IMR-90 (cell line): ENCODE results near the gene MAGI3. TPM values are rescaled to one million over a fixed set of nuclear protein-coding genes. Genes with fewer than 3 reads are reported as not detected.

Experiments
- ATAC-seq: fragments of 200-7000 bp; cut with Tn5 transposase; 2 replicates; pipeline ENCODE4 v1.9.1; 2020; ENCODE audit warnings: low read depth, mild to moderate bottlenecking, moderate library complexity
- BruUV-seq: library from RNA; stranded (reverse); fragments of 400-500 nt; replicated peaks from 2 replicates; lab custom pipeline; 2021; lab: Mats Ljungman, UMichigan
- CTCF ChIA-PET: fragments of 300-600 bp; formaldehyde crosslinking; extraction: SDS; loops from one replicate; lab custom pipeline; 2021; ENCODE audit warnings: antibody characterized with exemption; lab: Yijun Ruan, JAX
- POLR2A ChIA-PET: fragments of 300-600 bp; sonication (Branson Sonifier 250); formaldehyde crosslinking; loops from one replicate; lab custom pipeline; 2022; ENCODE audit warnings: antibody characterized with exemption; ENCODE audit not compliant: unreplicated experiment; lab: Charles Lee
- DNase-seq: peaks from one replicate; pipeline ENCODE4 v3.0.0; 2013
- H2AFZ ChIP-seq: replicated peaks from 2 replicates; pipeline ENCODE3; 2013; ENCODE audit warnings: low read length, mild to moderate bottlenecking; ENCODE audit not compliant: poor library complexity
- H2AK5ac ChIP-seq: 2 replicates; pipeline ENCODE4 v1.6.1; 2013; ENCODE audit warnings: low read depth, low read length, inconsistent platforms
- H2AK9ac ChIP-seq: replicated peaks from 2 replicates; pipeline ENCODE3; 2013; ENCODE audit warnings: mild to moderate bottlenecking, low read depth, low read length, moderate library complexity; ENCODE audit not compliant: poor library complexity
- H2BK120ac ChIP-seq: 2 replicates; pipeline ENCODE4 v1.6.1; 2013; ENCODE audit warnings: low read depth, low read length, inconsistent platforms
- H2BK15ac ChIP-seq: 3 replicates; pipeline ENCODE4 v1.6.1; 2013; ENCODE audit warnings: low read depth, low read length, inconsistent platforms
- H2BK20ac ChIP-seq: 2 replicates; pipeline ENCODE4 v1.6.1; 2013; ENCODE audit warnings: low read depth, mild to moderate bottlenecking, inconsistent platforms, low read length, moderate library complexity
- H2BK5ac ChIP-seq: 2 replicates; pipeline ENCODE4 v1.6.1; 2013; ENCODE audit warnings: mild to moderate bottlenecking, low read depth, low read length, inconsistent platforms; ENCODE audit not compliant: poor library complexity, severe bottlenecking
- H3K14ac ChIP-seq: replicated peaks from 2 replicates; pipeline ENCODE4 v1.6.1; 2013; ENCODE audit warnings: low read depth, low read length, inconsistent platforms
- H3K18ac ChIP-seq: 2 replicates; pipeline ENCODE4 v1.6.1; 2013; ENCODE audit warnings: low read depth, low read length, control low read depth
- H3K23ac ChIP-seq: 2 replicates; pipeline ENCODE4 v1.6.1; 2013; ENCODE audit warnings: low read depth, low read length, inconsistent platforms
- H3K27ac ChIP-seq: 2 replicates; pipeline ENCODE4 v1.5.1; 2013; ENCODE audit warnings: mild to moderate bottlenecking, control low read depth, low read length; ENCODE audit not compliant: insufficient read depth
- H3K27me3 ChIP-seq: 2 replicates; pipeline ENCODE4 v1.6.1; 2013; ENCODE audit warnings: low read length; ENCODE audit not compliant: control insufficient read depth, insufficient read depth
- H3K36me3 ChIP-seq: 2 replicates; pipeline ENCODE4 v1.6.1; 2013; ENCODE audit warnings: low read length, mixed read lengths; ENCODE audit not compliant: control insufficient read depth, insufficient read depth
- H3K4ac ChIP-seq: 2 replicates; pipeline ENCODE4 v1.6.1; 2013; ENCODE audit warnings: low read depth, low read length, inconsistent platforms
- H3K4me1 ChIP-seq: 2 replicates; pipeline ENCODE4 v1.6.1; 2013; ENCODE audit warnings: low read length, mixed read lengths; ENCODE audit not compliant: control insufficient read depth, insufficient read depth
- H3K4me2 ChIP-seq: 2 replicates; pipeline ENCODE4 v1.6.1; 2013; ENCODE audit warnings: low read depth, mild to moderate bottlenecking, control low read depth, low read length, moderate library complexity
- H3K4me3 ChIP-seq: 2 replicates; pipeline ENCODE4 v1.5.1; 2013; ENCODE audit warnings: low read depth, mild to moderate bottlenecking, control low read depth, low read length, moderate library complexity; ENCODE audit not compliant: insufficient read depth
- H3K56ac ChIP-seq: 2 replicates; pipeline ENCODE4 v1.6.1; 2013; ENCODE audit warnings: low read length, inconsistent platforms; ENCODE audit not compliant: insufficient read depth; ENCODE audit errors: extremely low read depth
- H3K79me1 ChIP-seq, 2 experiments: 2 replicates each; pipeline ENCODE4 v1.6.1; 2013; ENCODE audit warnings: low read length in 2 of 2, inconsistent platforms in 1 of 2, low read depth in 1 of 2
- H3K9ac ChIP-seq: 2 replicates; pipeline ENCODE4 v1.6.1; 2013; ENCODE audit warnings: low read depth, low read length, control low read depth
- H3K9me1 ChIP-seq: 2 replicates; pipeline ENCODE4 v1.6.1; 2013; ENCODE audit warnings: low read length, inconsistent platforms; ENCODE audit not compliant: insufficient read depth
- H3K9me3 ChIP-seq: 2 replicates; pipeline ENCODE4 v1.6.1; 2013; ENCODE audit warnings: low read length; ENCODE audit not compliant: control insufficient read depth, insufficient read depth
- H4K20me1 ChIP-seq: 2 replicates; pipeline ENCODE4 v1.6.1; 2013; ENCODE audit warnings: low read length, inconsistent platforms; ENCODE audit not compliant: insufficient read depth
- H4K5ac ChIP-seq: 2 replicates; pipeline ENCODE4 v1.6.1; 2013; ENCODE audit warnings: mild to moderate bottlenecking, low read depth, low read length, control low read depth
- H4K8ac ChIP-seq, 2 experiments: 2 replicates each; pipeline ENCODE4 v1.6.1; 2013; ENCODE audit warnings: low read depth in 2 of 2, low read length in 2 of 2, control low read depth in 1 of 2, inconsistent platforms in 1 of 2
- H4K91ac ChIP-seq: 2 replicates; pipeline ENCODE4 v1.6.1; 2013; ENCODE audit warnings: low read depth, low read length, inconsistent platforms; ENCODE audit not compliant: insufficient read depth
- BHLHE40 ChIP-seq: fragments of 150-350 bp; IDR thresholded peaks from 2 replicates; pipeline ENCODE4 v1.6.1; 2016; ENCODE audit warnings: mild to moderate bottlenecking, low read depth, low read length
- CEBPB ChIP-seq: IDR thresholded peaks from 2 replicates; pipeline ENCODE4 v1.6.1; 2012; ENCODE audit warnings: low read depth, low read length, improper control_type of control experiment
- CHD1 ChIP-seq: IDR thresholded peaks from 2 replicates; pipeline ENCODE4 v1.6.1; 2012; ENCODE audit warnings: low read depth, low read length, improper control_type of control experiment
- ELK1 ChIP-seq: fragments of 150-350 bp; IDR thresholded peaks from 2 replicates; pipeline ENCODE4 v1.6.1; 2016; ENCODE audit warnings: low read depth, mild to moderate bottlenecking, low read length, moderate library complexity, borderline replicate concordance
- FOS ChIP-seq: fragments of 150-350 bp; IDR thresholded peaks from 2 replicates; pipeline ENCODE4 v1.6.1; 2016; ENCODE audit warnings: low read depth, low read length
- MAFK ChIP-seq: IDR thresholded peaks from 2 replicates; pipeline ENCODE4 v1.6.1; 2012; ENCODE audit warnings: low read depth, low read length, improper control_type of control experiment
- MAZ ChIP-seq: IDR thresholded peaks from 2 replicates; pipeline ENCODE4 v1.6.1; 2012; ENCODE audit warnings: low read depth, mild to moderate bottlenecking, low read length, improper control_type of control experiment, moderate library complexity, borderline replicate concordance
- NFE2L2 ChIP-seq: fragments of 150-350 bp; IDR thresholded peaks from 2 replicates; pipeline ENCODE4 v1.6.1; 2016; ENCODE audit warnings: low read depth, mild to moderate bottlenecking, low read length
- POLR2A ChIP-seq: IDR thresholded peaks from 2 replicates; pipeline ENCODE4 v1.6.1; 2012; ENCODE audit warnings: mild to moderate bottlenecking, low read depth, low read length
- RAD21 ChIP-seq: IDR thresholded peaks from 2 replicates; pipeline ENCODE4 v1.6.1; 2012; ENCODE audit warnings: low read length, improper control_type of control experiment
- RCOR1 ChIP-seq: IDR thresholded peaks from 2 replicates; pipeline ENCODE4 v1.6.1; 2012; ENCODE audit warnings: mild to moderate bottlenecking, low read length, improper control_type of control experiment; ENCODE audit not compliant: insufficient replicate concordance
- SMC3 ChIP-seq: fragments of 150-350 bp; IDR thresholded peaks from 2 replicates; pipeline ENCODE4 v1.6.1; 2016; ENCODE audit warnings: low read depth, mild to moderate bottlenecking, antibody characterized with exemption, low read length, moderate library complexity
- WGBS, 2 experiments: methylation state at CpG; one replicate each; pipeline versions ENCODE4 v1.1.5 to v1.1.7; 2013; ENCODE audit warnings: missing lambda C conversion rate in 2 of 2; ENCODE audit not compliant: insufficient read length in 1 of 2; ENCODE audit errors: extremely low coverage in 2 of 2; 5-methylcytosine and 5-hydroxymethylcytosine counted together
- dilution Hi-C: fragments of 300-500 bp; cut with HindIII; formaldehyde crosslinking; loops from one replicate; pipeline ENCODE4 v1.14.3; 2018; ENCODE audit warnings: low sequenced_read_pairs; ENCODE audit not compliant: unreplicated experiment
- in situ Hi-C: fragments of 300-500 bp; cut with MboI; formaldehyde crosslinking; loops from 3 replicates; pipeline ENCODE4 v1.14.3; 2019; ENCODE audit warnings: low sequenced_read_pairs, inconsistent platforms, mixed read lengths
- intact Hi-C: fragments of 100-400 bp; cut with micrococcal nuclease; formaldehyde crosslinking; loops from 2 replicates; pipeline ENCODE4 v1.10.0; 2022
- polyA plus RNA-seq, 3 experiments: library from polyadenylated mRNA; depleted of rRNA; stranded (reverse); fragments of >200 nt; gene quantifications; 2 replicates each; pipeline ENCODE4 v1.2.3, GENCODE V29; 2012; ENCODE audit warnings: low replicate concordance in 1 of 3
- total RNA-seq: library from RNA; depleted of rRNA; stranded (reverse); fragments of >200 nt; gene quantifications from 2 replicates; pipeline ENCODE4 v1.2.3, GENCODE V29; 2012

MAGI3 gene
- total and polyA plus RNA-seq, 2 of the 4 experiments (the other 2 are of a cell fraction): 2.5 to 8.8 TPM

DNA sequence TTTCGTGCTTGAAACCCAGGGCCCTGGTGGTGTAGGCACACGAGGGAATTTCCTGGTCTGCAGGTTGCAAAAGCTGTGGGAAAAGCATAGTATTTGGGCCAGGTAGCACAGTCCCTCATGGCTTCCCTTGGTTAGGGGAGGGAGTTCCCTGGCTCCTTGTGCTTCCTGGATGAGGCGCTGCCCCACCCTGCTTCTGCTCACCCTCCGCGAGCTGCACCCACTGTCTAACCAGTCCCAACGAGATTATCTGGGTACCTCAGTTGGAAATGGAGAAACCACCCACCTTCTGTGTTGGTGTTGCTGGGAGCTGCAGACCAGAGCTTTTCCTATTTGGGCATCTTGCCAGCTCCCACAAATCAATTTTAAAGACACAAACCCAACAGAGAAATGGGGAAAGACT lies 186.0 kb downstream of the MAGI3 start:
- Histone ChIP-seq H3K4me2 (no peak overlapping the region), H4K5ac (no peak overlapping the region), H2BK120ac (no peak overlapping the region), H4K20me1 (no peaks in the 10 kb centered on the region), H3K4me1 (no peaks in the 10 kb centered on the region), H4K8ac (no peak overlapping the region), H3K9me1 (no peaks in the 10 kb centered on the region), H4K91ac (no peak overlapping the region), H2AK9ac (no peak overlapping the region), H2BK15ac (no peak overlapping the region), H3K56ac (no peak overlapping the region), H3K14ac (no peak overlapping the region), H3K9me3 (no peaks in the 10 kb centered on the region), H2BK20ac (no peak overlapping the region), H3K27me3 (no peaks in the 10 kb centered on the region), H2AK5ac (no peak overlapping the region), H2BK5ac (no peak overlapping the region), H3K18ac (no peak overlapping the region), H3K9ac (no peak overlapping the region), H2AFZ (no peak overlapping the region), H3K4me3 (no peak overlapping the region), H3K79me1 (no peaks in the 10 kb centered on the region; a peak in 2 of 4 replicates), H3K27ac (no peak overlapping the region), H3K4ac (no peak overlapping the region), H3K23ac (no peak overlapping the region), H3K36me3 (no peaks in the 10 kb centered on the region)
- TF ChIP-seq MAZ (no peak), MAFK (no peak), RCOR1 (no peak), SMC3 (no peak), CEBPB (no peak), CHD1 (no peak), BHLHE40 (no peak), ELK1 (no peak), POLR2A (no peak), RAD21 (no peak), NFE2L2 (no peak), FOS (no peak)
- ChIA-PET POLR2A (interaction anchor here (0.5 kb wide), 1 partner anchor 181 kb away, joined by 5 read pairs; no protein-coding TSS in a partner anchor), CTCF (no interaction called here)
- no TSS peak for BruUV-seq
- in situ Hi-C loops (no loop called here), dilution Hi-C loops (no loop called here), intact Hi-C loops (no loop called here)
- ATAC-seq: no peak
- WGBS, 2 experiments: no CpG with 5 or more reads among the region's 6 CpGs
- DNase-seq: no peak
